Right renal pelvis (tissue), 4 donors: ENCODE data around the gene SCAP. TPM values are rescaled to one million over a fixed set of nuclear protein-coding genes. Genes with fewer than 3 reads are reported as not detected.

Source experiments
- DNase-seq, 4 donors: peaks; one replicate each; pipeline ENCODE4 v3.0.0-alpha.2; 2013; ENCODE audit warnings: low read depth in 4 of 4, low spot score in 3 of 4, missing footprints in 1 of 4
- polyA plus RNA-seq, 4 donors: library from polyadenylated mRNA; unstranded; fragments of 120-200 nt; gene quantifications; one replicate each; pipeline ENCODE4 v1.2.1, GENCODE V29; 2013; ENCODE audit not compliant: insufficient read length in 4 of 4

Gene SCAP
- polyA plus RNA-seq, 4 donors, result 77.8 to 80.8 (median 78.5) TPM

GRCh38 chr3:47404955-47405790 lies 70.6 kb downstream of the SCAP start:
- no peak for DNase-seq

GRCh38 chr3:47404431-47404876 lies 71.3 kb downstream of the SCAP start:
- no peak for DNase-seq

- DNase-seq, result no peak
Observed at GRCh38 chr3:47399531-47400270, 76.0 kb downstream of the SCAP start.

GRCh38 chr3:47399016-47399415 lies 76.7 kb downstream of the SCAP start:
- no peak for DNase-seq

- DNase-seq, result no peak
Observed at GRCh38 chr3:47398228-47398627, 77.5 kb downstream of the SCAP start.

GRCh38 chr3:47394881-47395280 lies 80.9 kb downstream of the SCAP start:
- no peak for DNase-seq

GRCh38 chr3:47394140-47394870 lies 81.4 kb downstream of the SCAP start:
- no peak for DNase-seq

- DNase-seq, result no peak
Observed at GRCh38 chr3:47392933-47393332, 82.8 kb downstream of the SCAP start.

- DNase-seq, result no peak
Observed at GRCh38 chr3:47385796-47386195, 89.9 kb downstream of the SCAP start.

- DNase-seq, result no peak
Observed at GRCh38 chr3:47385007-47385406, 90.7 kb downstream of the SCAP start.

- no peak for DNase-seq
Observed at GRCh38 chr3:47384425-47384824, 91.3 kb downstream of the SCAP start.

GRCh38 chr3:47381317-47382157 lies 94.2 kb downstream of the SCAP start:
- peak; percentile 72 to 81 (median 76) for DNase-seq

- peak; percentile 98 to 100 (median 99) for DNase-seq
Observed at GRCh38 chr3:47380601-47381316, 95.0 kb downstream of the SCAP start, which contains the start of gene PTPN23. Gene PTPN23, plus strand, starts transcription at chr3:47381021. Its CDS starts 76 bp downstream, at chr3:47381097.

GRCh38 chr3:47380026-47380600 lies 95.6 kb downstream of the SCAP start:
- DNase-seq, result no peak

GRCh38 chr3:47379411-47379899 lies 96.3 kb downstream of the SCAP start:
- DNase-seq, result no peak

- no peak for DNase-seq
Observed at GRCh38 chr3:47378869-47379268, 96.9 kb downstream of the SCAP start.

- DNase-seq, result no peak
Observed at GRCh38 chr3:47377186-47377585, 98.6 kb downstream of the SCAP start.

GRCh38 chr3:47376393-47376792 lies 99.3 kb downstream of the SCAP start:
- no peak for DNase-seq

GRCh38 chr3:47374587-47374986 lies 101.2 kb downstream of the SCAP start:
- no peak for DNase-seq
